GM19372 (cell line): Measurements from ENCODE around the gene ANKRD24.
"Not testable (repeated sequence)": the region's sequence is repeated elsewhere in the genome, so short reads cannot be mapped to it uniquely, and the experiment has no call there.

Experiments used
- ATAC-seq: cut with Tn5 transposase; IDR thresholded peaks from one replicate; pipeline ENCODE4 v1.9.1; 2021; ENCODE audit warnings: mild to moderate bottlenecking, low read depth, moderate library complexity; ENCODE audit not compliant: unreplicated experiment

The ANKRD24 gene

DNA sequence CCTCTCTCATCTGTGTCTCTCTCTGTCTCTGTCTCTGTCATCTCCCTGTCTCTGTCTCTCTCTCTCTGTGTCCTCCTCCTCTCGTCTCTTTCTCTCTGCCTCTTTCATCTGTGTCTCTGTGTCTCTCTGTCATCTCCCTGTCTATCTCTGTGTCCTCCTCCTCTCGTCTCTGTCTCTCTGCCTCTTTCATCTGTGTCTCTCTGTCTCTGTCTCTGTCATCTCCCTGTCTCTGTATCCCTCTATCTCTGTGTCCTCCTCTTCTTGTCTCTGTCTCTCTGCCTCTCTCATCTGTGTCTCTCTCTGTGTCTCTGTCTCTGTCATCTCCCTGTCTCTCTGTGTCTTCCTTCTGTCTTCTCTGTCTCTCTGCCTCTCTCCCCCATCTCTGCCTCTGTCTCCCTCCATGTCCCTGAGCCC, 46.3 kb downstream of the ANKRD24 start:
- ATAC-seq, result no peak

DNA sequence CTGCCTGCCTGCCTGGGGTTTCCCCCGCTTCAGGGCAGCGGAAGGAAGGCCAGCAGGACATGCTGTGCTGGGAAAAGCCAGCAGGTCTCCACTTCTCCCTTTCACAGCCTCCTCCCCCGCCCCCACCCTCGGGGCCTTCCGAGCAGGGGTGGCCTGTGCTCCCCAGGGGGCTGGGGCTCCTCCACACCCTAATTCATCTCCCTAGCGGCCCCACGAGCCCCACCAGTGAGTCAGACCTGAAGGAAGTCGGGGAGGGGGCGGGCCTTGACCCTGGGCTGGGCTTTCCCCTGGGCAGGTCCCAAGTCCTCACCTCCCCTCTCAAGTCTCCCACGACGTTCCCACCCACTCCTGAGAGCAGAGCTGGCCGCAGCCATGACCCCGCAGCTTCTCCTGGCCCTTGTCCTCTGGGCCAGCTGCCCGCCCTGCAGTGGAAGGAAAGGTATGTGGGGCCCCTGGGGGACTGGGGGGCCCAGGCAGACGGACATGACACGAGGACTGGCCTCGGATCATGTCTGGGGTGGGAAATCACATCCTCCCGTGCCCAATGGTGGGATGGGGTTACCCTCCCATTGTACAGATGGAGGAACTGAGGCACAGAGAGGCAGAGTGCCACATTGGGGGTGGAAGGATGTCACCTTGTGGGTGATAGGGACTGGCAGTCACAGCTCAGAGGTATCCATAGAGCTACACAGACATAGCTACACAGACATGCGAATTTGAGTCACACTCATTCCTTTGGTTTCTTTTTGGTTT, 46.9 kb downstream of the ANKRD24 start, which contains the start of gene EBI3:
TSS of gene EBI3 (plus strand) at position 345 of the 753 bp plus-strand sequence. CDS start at position 373, 28 bp downstream.
- no peak for ATAC-seq

DNA sequence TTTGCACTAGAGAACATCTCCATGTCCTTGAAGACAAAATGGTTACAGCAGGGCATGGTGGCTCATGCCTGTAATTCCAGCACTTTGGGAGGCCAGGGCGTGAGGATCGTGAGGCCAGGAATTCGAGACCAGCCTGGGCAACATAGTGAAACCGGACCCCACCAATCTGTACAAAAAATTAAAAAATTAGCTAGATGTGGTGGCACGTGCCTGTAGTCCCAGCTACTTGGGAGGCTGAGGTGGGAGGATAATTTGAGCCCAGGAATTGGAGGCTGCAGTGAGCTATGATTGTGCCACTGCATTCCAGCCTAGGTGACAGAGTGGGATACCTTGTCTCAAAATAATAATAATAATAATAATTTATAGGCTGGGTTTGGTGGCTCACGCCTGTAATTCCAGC, 47.7 kb downstream of the ANKRD24 start:
- ATAC-seq, result not testable (repeated sequence)

DNA sequence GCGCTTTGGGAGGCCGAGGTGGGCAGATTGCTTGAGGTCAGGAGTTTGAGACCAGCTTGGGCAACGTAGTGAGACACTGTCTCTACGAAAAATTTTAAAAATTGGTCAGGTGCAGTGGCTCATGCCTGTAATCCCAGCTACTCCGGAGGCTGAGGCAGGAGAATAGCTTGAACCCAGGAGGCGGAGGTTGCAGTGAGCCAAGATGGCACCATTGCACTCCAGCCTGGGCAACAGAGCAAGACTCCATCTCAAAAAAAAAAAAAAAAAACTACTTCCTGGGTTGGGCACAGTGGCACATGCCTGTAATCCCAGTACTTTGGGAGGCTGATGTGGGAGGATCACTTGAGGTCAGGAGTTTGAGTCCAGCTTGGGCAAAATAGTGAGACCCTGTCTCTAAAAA, 49.0 kb downstream of the ANKRD24 start:
- not testable (repeated sequence) for ATAC-seq

DNA sequence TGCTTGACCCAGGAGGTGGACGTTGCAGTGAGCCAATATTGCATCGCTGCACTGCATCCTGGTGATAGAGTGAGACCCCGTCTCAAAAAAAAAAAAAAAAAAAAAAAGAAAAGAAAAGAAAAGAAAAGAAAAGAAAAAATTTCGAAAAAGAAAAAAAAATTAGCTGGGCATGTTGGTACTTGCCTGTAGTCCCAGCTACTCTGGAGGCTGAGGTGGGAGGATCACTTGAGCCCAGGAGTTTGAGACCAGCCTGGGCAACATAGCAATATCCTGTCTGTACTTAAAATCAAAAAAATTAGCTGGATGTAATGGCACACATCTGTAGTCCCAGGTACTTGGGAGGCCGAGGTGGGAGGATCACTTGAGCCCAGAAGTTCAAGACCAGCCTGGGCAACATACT, 49.6 kb downstream of the ANKRD24 start:
- ATAC-seq, result not testable (repeated sequence)

DNA sequence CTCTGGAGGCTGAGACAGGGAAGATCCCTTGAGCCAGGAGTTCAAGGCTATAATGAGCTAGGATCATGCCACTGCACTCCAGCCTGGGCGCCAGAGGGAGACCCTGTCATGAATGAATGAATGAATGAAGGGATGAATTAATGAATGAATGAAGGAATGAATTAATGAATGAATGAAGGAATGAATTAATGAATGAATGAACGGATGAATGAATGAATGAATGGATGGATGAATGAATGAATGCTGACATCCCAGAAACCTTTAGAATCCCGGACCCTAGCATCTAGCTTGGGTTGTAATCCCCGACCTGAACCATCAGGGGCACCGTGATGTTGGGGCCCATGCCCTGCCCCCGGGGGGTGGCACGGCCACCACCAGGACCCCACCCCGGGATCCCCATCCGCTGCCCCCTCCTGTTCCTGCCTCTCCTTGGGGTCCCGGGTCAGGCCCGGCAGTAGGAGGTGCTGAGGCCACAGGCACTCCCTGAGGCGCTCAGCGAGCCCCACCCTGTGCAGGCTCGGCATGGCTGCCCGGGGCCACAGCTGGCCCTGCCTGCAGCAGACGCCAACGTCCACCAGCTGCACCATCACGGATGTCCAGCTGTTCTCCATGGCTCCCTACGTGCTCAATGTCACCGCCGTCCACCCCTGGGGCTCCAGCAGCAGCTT, 50.3 kb downstream of the ANKRD24 start:
- ATAC-seq, result no peak

DNA sequence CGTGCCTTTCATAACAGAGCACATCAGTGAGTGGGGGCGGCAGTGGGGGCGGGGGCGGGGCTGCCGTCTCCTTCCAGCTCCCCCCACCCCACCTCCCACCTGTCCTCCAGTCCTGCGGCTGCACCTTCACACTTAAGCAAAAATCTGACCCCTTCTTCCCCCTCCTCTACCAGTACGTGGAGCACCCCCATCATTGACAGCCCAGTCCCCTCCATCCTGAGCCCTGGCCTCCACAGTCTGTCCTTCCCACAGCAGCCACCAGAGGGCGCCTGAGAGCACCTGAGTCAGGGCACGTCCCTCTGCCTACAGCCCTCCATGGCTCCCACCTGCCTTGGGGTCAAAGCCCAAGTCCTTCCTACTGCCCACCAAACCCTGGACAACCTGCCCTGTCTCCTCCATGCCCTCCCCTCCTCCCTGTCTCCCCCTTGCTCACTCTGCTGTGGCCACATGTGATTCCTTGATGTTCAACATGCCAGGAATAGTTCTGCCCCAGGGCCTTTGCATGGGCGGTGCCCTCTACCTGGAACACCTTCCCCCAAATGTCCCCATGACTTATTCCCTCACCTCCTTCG, 50.9 kb downstream of the ANKRD24 start:
- no peak for ATAC-seq

DNA sequence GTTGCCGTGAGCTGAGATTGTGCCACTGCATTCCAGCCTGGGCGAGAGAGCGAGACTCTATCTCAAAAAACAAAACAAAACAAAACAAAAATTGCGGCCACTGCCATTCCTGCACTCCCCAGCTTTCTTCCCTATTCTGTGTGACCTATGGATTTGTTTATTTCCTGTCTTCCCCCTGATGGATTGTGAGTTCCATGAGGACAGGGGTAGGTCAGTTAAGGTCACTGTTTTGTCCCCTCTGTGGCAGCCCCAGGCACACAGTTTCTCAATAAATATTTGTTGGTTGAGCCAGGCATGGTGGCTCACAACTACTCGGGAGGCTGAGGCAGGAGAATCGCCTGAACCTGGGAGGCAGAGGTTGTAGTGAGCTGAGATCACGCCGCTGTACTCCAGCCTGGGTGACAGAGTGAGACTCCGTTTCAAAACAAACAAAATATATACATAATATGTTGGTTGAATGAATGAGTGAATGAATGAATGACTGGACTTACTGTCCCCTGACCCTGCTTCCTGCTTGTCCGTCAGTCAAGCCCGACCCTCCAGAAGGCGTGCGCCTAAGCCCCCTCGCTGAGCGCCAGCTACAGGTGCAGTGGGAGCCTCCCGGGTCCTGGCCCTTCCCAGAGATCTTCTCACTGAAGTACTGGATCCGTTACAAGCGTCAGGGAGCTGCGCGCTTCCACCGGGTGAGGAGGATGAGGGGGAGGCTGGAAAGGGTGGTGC, 51.8 kb downstream of the ANKRD24 start:
- no peak for ATAC-seq

DNA sequence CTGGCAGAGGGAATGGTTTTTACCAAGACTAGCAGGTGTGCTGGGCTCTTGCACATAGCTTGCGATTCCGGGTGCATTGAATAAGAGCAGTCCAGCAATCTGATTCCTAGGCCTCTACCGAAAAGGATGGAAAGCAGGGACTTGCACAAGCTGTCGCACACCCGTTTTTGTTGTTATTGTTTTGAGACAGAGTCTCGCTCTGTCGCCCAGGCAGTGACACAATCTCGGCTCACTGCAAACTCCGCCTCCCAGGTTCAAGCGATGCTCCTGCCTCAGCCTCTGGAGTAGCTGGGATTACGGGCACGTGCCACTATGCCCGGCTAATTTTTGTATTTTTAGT, 52.3 kb downstream of the ANKRD24 start:
- no peak for ATAC-seq

DNA sequence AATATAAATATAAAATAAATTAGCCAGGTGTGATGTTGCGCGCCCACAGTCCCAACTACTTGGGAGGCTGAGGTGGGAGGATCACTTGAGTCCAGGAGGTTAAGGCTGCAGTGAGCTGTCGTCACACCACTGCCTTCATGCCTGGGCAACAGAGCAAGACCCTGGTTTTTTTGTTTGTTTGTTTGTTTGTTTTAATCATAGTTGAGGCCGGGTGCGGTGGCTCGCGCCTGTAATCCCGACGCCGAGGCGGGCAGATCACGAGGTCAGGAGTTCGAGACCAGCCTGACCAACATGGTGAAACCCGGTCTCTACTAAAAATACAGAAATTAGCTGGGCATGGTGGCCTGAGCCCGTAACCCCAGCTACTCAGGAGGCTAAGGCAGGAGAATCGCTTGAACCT, 55.0 kb downstream of the ANKRD24 start:
- ATAC-seq, result not testable (repeated sequence)

DNA sequence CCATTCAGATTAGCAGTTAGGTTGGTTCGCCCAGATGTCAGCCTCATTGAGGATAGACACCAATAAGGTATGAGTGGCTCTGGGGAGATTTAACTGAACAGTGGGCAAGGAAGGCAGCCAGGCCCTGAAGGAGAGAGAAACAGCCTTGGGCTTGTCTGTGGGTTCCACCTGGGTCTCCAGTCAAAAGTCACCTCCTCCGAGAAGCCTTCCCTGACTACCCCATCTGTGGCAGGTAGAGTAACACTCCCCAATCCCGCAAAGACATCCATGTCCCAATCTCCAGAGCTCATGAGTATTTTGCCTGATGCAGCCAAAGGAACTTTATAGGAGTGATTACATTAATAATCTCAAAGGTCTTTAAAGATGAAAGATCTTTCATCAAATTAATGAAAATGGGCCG, 56.3 kb downstream of the ANKRD24 start:
- ATAC-seq, result no peak

DNA sequence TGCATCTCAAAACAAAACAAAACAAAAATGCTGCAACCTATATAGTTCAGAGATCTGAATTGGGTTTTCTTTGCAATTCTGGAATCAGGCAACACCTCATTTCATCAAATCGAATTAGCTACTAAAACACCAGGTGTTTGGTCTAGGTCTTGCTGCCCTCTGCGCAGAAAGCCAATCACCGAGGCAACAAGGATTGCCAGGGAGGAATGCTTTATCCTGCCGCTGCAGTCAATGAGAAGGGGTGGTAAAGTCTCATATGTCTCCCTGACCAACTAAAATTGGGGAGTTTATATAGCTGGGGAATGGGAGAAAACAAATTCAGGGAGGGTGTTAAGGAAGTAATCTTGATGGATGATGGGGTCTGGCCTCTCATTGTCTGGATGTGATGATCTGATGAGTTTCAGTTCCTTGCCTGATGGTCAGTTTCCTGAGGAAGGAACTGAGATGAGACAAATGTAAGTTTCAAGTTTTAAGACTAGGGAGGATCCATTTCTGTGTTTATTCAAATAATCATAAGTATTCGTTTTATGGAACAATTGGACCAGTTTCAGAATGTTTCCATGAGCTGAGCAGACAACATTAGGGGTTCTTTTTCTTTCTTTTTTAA, 59.4 kb downstream of the ANKRD24 start:
- ATAC-seq, result no peak

DNA sequence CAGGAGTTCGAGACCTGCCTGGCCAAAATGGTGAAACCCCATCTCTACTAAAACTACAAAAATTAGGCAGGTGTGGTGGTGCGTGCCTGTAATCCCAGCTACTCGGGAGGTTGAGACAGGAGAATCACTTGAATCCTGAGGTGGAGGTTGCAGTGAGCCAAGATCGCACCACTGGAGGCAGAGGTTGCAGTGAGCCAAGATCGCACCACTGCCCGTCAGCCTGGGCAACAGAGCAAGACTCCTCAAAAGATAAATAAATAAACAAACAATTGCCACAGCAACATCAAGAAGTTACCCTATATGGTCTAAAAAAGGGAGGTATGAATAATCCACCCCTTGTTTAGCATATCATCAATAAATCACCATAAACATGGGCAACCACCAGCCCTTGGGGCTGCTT, 63.4 kb downstream of the ANKRD24 start:
- ATAC-seq, result not testable (repeated sequence)

DNA sequence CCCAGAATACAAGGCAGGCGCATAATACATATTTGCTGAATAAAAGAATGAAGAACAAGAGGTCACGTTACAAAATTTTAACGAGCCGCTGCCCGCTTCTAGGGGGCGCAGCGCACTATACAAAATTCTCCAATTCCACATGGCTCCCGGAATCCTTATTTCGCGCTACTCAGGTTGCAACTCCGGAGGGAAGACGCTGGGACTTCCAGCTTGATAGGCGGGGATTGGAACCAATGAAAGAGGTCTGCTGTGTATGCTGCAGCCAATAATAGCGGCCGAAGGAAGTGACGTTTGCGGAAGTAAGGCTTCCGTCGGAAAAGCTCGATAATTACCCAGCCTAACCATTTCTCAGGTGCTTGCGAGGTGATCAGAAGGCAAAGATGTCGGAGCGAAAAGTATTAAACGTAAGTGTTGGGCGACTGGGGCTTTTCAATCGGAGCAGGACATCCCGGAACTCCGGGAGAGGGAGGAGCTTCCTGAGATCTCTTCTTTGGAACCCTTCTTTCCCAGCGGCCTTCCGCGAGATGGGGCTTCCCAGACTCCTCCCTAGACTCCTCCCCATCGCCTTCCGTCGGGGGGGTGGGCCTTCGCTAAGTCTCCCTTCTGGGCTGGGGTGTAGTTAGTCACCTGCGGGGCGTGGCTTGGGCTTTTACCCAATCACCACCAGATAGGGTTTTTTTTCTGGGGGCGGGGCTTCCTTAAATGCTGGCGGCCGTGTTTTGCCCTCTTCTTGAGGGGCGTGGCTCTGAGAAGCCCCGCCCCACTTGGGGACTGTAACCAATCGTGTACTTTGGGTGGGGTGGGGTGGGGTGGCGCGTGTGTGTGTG, 64.5 kb downstream of the ANKRD24 start, which contains the start of gene YJU2:
TSS of gene YJU2 (plus strand) at position 314 of the 827 bp plus-strand sequence. CDS start at position 381, 67 bp downstream.
- ATAC-seq, result peak; percentile 83

DNA sequence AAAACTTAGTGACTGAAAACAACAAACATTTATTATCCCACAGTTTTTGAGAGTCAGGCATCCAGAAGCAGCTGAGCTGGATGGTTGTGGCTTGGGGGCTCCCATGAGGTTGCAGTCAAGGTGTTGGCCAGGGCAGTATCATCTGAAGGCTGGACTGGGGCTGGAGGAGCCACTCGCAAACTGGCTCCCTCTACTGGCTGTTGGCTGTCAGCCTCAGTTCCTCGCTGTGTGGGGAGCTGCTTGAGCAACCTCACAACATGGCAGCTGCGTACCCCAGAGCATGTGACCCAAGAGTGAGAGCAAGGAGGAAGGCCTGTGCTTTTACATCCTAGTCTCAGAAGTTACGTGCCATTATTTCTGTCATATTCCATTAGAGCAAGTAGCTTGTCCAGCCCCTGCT, 74.1 kb downstream of the ANKRD24 start:
- ATAC-seq, result no peak

DNA sequence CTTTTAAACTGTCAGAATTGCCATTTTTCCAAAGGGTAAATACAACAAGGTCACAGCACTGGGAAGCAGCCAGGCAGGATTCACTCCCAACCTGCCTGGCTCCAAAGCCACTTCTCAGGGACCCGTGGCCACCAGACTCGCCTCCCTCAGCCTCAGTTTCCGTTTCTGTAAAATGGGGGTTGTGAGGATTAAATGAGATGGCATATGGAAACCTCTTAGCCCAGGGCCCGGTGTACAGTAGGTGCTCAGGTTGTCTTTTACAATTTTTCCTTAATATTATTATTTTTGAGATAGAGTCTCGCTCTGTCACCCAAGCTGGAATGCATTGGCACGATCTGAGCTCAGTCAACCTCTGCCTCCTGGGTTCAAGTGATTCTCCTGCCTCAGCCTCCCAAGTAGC, 74.5 kb downstream of the ANKRD24 start:
- no peak for ATAC-seq

DNA sequence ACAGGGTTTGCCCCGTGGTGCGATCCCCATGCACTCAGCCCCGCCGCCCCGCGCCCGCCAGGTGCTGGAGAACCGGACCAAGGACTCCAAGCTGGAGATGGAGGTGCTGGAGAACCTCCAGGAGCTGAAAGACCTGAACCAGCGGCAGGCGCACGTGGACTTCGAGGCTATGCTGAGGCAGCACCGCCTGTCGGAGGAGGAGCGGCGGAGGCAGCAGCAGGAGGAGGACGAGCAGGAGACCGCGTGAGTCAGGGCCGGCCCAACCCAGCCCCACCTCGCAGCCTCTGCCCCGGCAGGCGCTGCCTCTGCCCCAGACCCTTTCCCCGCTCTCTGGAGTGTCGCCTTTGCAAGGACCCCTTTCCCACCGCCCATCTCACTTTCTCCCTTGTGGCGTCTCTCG, 75.7 kb downstream of the ANKRD24 start:
- ATAC-seq, result no peak

DNA sequence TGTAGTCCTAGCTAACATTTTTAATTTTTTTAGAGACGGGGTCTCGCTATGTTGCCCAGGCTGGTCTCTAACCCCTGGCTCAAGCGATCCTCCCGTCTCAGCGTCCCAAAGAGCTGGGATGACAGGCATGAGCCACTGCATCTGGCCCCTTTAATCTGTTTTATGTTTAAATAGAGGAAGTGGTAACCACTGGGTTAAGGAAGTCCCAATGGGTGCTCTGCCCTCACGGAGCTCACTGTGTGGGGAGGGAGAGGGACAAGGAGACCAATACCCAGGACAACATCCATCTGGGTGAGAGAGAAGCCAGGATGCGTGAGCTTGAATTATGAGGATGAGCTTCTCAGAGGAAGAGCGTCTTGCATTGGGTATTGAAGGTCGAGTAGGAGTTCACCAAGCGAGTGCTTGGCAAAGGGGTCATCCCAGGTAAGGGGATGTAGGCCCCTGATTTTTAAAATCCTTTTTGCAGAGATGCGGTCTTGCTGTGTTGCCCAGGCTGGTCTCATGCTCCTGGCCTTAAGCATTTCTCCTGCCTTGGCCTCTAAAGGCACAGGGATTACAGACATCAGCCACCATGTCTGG, 78.2 kb downstream of the ANKRD24 start:
- ATAC-seq, result no peak

DNA sequence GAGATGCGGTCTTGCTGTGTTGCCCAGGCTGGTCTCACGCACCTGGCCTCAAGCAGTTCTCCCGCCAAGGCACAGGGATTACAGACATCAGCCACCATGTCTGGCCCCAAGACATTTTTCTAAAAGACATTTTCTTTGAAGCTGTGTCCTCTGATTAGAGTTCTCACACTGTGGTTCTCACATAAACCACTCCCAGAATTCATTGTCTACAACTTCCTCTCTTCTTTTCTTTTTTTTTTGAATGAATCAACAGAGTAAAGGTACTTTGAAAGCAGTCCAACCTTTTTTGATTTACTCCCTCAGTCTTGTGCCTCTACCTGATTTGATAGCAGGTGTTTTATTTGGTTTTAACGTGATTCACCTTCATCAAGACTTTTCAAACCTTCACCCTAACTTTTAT, 82.3 kb downstream of the ANKRD24 start:
- no peak for ATAC-seq
